Lower lobe of right lung (tissue), 2 donors: ENCODE results near the gene DNASE1L1. TPM values are rescaled to one million over a fixed set of nuclear protein-coding genes. Genes with fewer than 3 reads are reported as not detected.

Experiments
- ATAC-seq, 2 donors: fragments of 200-7000 bp; cut with Tn5 transposase; one replicate each; pipeline ENCODE4 v1.9.1; 2020 to 2022; ENCODE audit warnings: mild to moderate bottlenecking in 2 of 2, moderate library complexity in 2 of 2
- DNase-seq: peaks from one replicate; pipeline ENCODE4 v3.0.0-alpha.2; 2020
- H3K27ac ChIP-seq: fragments of 200-600 bp; one replicate; pipeline ENCODE4 v1.8.0; 2022
- H3K27me3 ChIP-seq: fragments of 200-600 bp; one replicate; pipeline ENCODE4 v1.8.0; 2022; ENCODE audit warnings: low read depth
- H3K36me3 ChIP-seq: fragments of 200-600 bp; one replicate; pipeline ENCODE4 v1.8.0; 2022; ENCODE audit warnings: mild to moderate bottlenecking
- H3K4me1 ChIP-seq: fragments of 200-600 bp; one replicate; pipeline ENCODE4 v1.8.0; 2022
- H3K4me3 ChIP-seq: fragments of 200-600 bp; one replicate; pipeline ENCODE4 v1.8.0; 2022; ENCODE audit warnings: mild to moderate bottlenecking
- H3K9me3 ChIP-seq: fragments of 200-600 bp; one replicate; pipeline ENCODE4 v1.8.0; 2022
- CTCF ChIP-seq: fragments of 200-600 bp; IDR thresholded peaks from one replicate; pipeline ENCODE4 v1.8.0; 2022; ENCODE audit warnings: antibody characterized with exemption, mild to moderate bottlenecking
- intact Hi-C: fragments of 100-400 bp; cut with DNase I; formaldehyde crosslinking; loops from one replicate; pipeline ENCODE4 v1.11.0; 2022
- microRNA-seq: library from miRNA; unstranded; fragments of <30 nt; microRNA quantifications from one replicate; pipeline ENCODE4 v1.2.0, GENCODE V29; 2020; ENCODE audit warnings: borderline number of aligned reads
- total RNA-seq: library from RNA; stranded (reverse); fragmentation: NEBNext Ultra II Directional; extraction: Animal tissue kit (Norgen Biotek cat#: 25700); gene quantifications from one replicate; pipeline ENCODE4 v1.2.1, GENCODE V29; 2021
- donor health status: DM: no; HTN: yes; CAD: no; lungs with severe emphysema.

The DNASE1L1 gene
- total RNA-seq, 1 donor from 2014 or later: 36.1 TPM

DNA sequence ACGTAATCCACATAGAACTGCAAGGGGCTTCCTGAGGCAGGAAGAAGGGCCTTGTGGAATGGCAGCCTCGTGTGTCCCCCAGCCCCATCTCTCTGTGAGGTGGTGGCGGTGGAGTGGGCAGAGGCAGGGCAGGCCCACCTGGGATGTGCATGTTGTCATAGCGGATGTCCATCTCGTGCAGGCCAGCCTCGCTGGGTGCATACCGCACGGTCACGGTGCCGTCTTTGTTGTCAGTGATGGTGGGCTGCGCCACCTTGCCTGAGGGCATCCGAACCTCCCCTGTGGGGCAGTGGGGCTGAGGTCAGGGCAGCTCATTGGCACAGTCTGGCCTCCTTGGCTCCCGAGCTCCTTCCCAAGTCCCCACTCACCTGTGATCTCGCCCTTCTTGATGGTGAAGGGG, 55.0 kb downstream of the DNASE1L1 start:
- Histone ChIP-seq H3K36me3 (peaks cover 100% of the 10 kb centered on the region), H3K4me3 (no peak overlapping the region), H3K4me1 (peaks cover 33% of the 10 kb centered on the region), H3K27me3 (no peaks in the 10 kb centered on the region), H3K27ac (peak overlapping the region; percentile 56), H3K9me3 (no peaks in the 10 kb centered on the region)
- DNase-seq: no peak
- ATAC-seq: no peak
- TF ChIP-seq CTCF: no peak
- intact Hi-C loops: no loop called here

DNA sequence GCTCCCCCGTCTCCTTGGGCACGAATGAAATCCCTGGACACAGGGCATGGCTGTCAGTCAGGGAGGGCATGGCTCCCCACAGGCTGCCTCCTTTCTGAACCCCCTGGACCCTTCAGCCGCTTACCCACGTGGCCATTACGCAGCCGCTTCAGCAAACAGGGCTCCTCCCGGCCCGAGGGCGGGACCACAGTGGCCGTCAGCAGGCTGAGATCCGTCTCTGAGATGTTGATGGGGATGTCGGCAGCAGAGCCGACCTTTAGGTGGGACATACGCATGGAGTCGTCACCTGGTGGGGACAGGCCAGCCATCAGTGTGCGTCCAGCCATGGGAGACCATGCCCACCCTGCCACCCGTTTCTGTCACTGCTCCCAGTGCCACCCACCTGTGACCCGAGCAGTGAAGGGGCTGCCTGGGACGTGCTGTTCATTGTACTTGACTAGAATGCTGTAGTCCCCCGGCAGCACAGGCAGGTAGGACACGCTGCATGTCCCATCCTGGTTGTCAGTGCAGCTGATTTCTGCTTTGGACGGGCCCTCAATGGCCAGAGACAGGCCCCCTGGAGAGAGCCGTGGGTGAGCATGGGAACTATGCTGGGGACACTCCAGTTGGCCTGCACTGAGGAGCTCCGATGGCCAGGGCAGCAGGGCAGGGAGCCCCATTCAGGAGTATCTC, 55.7 kb downstream of the DNASE1L1 start:
- no peak overlapping the region for H3K4me3 ChIP-seq
- intact Hi-C loops: no loop called here
- no peak overlapping the region for H3K27ac ChIP-seq
- H3K27me3 ChIP-seq: no peaks in the 10 kb centered on the region
- DNase-seq: no peak
- no peak for ATAC-seq
- peaks cover 97% of the 10 kb centered on the region for H3K36me3 ChIP-seq
- TF ChIP-seq CTCF: no peak
- no peaks in the 10 kb centered on the region for H3K9me3 ChIP-seq
- peaks cover 33% of the 10 kb centered on the region for H3K4me1 ChIP-seq

DNA sequence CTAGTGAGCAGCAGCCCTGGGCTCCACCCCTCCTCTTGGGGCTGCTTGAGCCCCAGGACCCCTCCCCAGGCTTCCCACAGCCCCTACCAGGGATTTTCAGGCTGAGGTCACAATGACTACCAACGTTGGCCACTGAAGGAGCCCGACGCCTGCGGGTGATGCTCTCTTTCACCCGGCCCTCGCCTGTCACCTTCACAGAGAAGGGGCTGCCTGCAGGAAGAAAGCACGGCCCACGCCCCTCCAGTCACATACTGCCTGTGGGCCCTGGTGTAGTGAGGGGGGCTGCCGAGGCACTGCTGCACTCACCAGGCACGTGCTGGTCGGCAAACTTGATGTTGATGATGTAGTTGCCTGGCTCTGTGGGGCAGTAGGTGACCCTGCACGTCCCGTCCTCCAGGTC, 56.6 kb downstream of the DNASE1L1 start:
- Histone ChIP-seq H3K36me3 (peaks cover 89% of the 10 kb centered on the region), H3K9me3 (no peaks in the 10 kb centered on the region), H3K4me3 (no peak overlapping the region), H3K27ac (peak overlapping the region; percentile 56), H3K4me1 (peaks cover 33% of the 10 kb centered on the region), H3K27me3 (no peaks in the 10 kb centered on the region)
- DNase-seq (no peak), ATAC-seq (no peak)
- intact Hi-C loops: no loop called here
- TF ChIP-seq CTCF: no peak

DNA sequence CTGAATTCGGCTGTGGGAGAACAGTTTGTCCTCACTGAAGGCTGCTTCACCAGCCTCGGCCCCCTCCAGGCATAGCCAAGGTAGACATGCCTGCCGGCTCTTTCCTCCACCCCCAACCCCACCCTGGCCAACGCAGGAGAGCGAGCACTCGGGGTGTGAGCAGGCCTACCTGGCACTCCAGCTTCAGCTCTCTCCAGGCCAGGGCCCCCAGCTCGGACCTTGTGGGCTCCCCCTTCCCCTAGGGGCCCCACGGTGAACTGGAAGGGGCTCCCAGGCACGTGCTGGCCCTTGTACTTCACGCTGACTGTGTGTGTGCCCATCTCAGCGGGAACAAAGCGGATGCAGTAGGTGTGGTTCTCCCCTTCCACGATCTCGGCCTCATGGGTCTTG, 57.0 kb downstream of the DNASE1L1 start:
- no peaks in the 10 kb centered on the region for H3K9me3 ChIP-seq
- peak overlapping the region; percentile 56 for H3K27ac ChIP-seq
- ATAC-seq (no peak), DNase-seq (no peak)
- intact Hi-C loops: no loop called here
- H3K27me3 ChIP-seq: no peaks in the 10 kb centered on the region
- H3K4me3 ChIP-seq: no peak overlapping the region
- H3K4me1 ChIP-seq: peaks cover 33% of the 10 kb centered on the region
- no peak for TF ChIP-seq CTCF
- H3K36me3 ChIP-seq: peaks cover 84% of the 10 kb centered on the region

Small RNA genes lying within 50 kb of the gene (microRNA-seq; reads per million reads assigned to microRNA genes)
- not detected for gene MIR6858

Other genes with a start within 250 kb of the DNASE1L1 start
- gene OPN1MW, start 226.7 kb downstream of the DNASE1L1 start, total RNA-seq: not detected
- gene OPN1MW2, start 189.5 kb downstream of the DNASE1L1 start, total RNA-seq: not detected
- gene OPN1MW3, start 151.7 kb downstream of the DNASE1L1 start, total RNA-seq: not detected
- gene TEX28, start 114.1 kb downstream of the DNASE1L1 start, total RNA-seq: not detected
- not detected for gene TKTL1, start 113.5 kb downstream of the DNASE1L1 start, total RNA-seq
- 1,080 TPM for gene FLNA, start 34.6 kb downstream of the DNASE1L1 start, total RNA-seq
- 50.9 TPM for gene EMD, start 30.0 kb downstream of the DNASE1L1 start, total RNA-seq
- 2,678 TPM for gene RPL10, start 10.9 kb downstream of the DNASE1L1 start, total RNA-seq
- 47.8 TPM for gene TAFAZZIN, start 2.3 kb upstream of the DNASE1L1 start, total RNA-seq
- 235 TPM for gene ATP6AP1, start 19.4 kb upstream of the DNASE1L1 start, total RNA-seq
- gene GDI1, start 27.9 kb upstream of the DNASE1L1 start, total RNA-seq: 111 TPM
- 77.5 TPM for gene FAM50A, start 34.9 kb upstream of the DNASE1L1 start, total RNA-seq
- 49.0 TPM for gene PLXNA3, start 49.0 kb upstream of the DNASE1L1 start, total RNA-seq
- 20.4 TPM for gene LAGE3, start 70.0 kb upstream of the DNASE1L1 start, total RNA-seq
- 34.0 TPM for gene UBL4A, start 77.4 kb upstream of the DNASE1L1 start, total RNA-seq
- gene SLC10A3, start 81.4 kb upstream of the DNASE1L1 start, total RNA-seq: 20.2 TPM
- gene FAM3A, start 107.0 kb upstream of the DNASE1L1 start, total RNA-seq: 39.7 TPM
- gene G6PD, start 137.6 kb upstream of the DNASE1L1 start, total RNA-seq: 80.2 TPM
- 31.4 TPM for gene IKBKG, start 138.4 kb upstream of the DNASE1L1 start, total RNA-seq
- not detected for gene CTAG1A, start 175.9 kb upstream of the DNASE1L1 start, total RNA-seq
- gene CTAG1B, start 210.0 kb upstream of the DNASE1L1 start, total RNA-seq: not detected
- gene CTAG2, start 244.3 kb upstream of the DNASE1L1 start, total RNA-seq: not detected